Hematopoietic multipotent progenitor cell treated with erythropoietin and hydrocortisone succinate and interleukin-3 and kit ligand, for 6 days (in vitro differentiated cells): ENCODE measurements around the gene DBX1.
"Not testable (repeated sequence)": the region's sequence is repeated elsewhere in the genome, so short reads cannot be mapped to it uniquely, and the experiment has no call there.

ENCODE experiments used
- DNase-seq: peaks from one replicate; pipeline ENCODE4 v3.0.0-alpha.2; 2015

Gene DBX1

DNA sequence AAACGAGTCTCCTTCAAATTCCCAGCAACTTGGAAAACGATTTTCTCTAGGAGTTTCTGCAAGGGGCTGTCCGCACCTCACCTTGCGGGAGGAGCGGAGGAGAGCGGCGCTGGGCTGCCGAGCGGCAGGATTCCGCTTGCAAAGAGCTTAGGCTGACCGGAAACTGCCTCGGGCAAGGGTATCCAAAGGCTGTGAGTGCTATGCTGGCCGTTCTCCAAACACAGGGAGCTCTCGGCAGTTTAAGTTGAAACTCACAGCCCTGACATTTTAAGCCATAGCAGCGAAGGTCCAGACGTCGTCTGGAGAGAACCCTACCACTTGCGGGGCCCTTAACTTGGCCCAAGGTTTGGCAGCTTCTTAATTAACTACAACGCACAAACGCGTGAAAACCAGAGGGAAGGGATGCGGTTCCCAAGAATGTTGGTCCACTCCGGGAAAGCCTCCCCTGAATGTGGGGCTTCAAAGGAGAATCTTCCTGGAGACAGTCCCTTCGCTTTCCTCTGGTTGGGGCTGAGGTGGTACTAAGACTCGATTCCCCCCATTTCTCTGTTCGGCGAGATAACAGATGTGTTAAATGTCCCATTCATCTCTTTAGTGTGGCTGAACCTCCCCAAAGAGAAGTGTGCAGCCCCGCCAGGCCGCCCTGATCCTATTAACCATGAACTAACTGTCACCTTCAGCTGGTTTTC lies 1.1 kb upstream of the DBX1 start:
- no peak for DNase-seq

DNA sequence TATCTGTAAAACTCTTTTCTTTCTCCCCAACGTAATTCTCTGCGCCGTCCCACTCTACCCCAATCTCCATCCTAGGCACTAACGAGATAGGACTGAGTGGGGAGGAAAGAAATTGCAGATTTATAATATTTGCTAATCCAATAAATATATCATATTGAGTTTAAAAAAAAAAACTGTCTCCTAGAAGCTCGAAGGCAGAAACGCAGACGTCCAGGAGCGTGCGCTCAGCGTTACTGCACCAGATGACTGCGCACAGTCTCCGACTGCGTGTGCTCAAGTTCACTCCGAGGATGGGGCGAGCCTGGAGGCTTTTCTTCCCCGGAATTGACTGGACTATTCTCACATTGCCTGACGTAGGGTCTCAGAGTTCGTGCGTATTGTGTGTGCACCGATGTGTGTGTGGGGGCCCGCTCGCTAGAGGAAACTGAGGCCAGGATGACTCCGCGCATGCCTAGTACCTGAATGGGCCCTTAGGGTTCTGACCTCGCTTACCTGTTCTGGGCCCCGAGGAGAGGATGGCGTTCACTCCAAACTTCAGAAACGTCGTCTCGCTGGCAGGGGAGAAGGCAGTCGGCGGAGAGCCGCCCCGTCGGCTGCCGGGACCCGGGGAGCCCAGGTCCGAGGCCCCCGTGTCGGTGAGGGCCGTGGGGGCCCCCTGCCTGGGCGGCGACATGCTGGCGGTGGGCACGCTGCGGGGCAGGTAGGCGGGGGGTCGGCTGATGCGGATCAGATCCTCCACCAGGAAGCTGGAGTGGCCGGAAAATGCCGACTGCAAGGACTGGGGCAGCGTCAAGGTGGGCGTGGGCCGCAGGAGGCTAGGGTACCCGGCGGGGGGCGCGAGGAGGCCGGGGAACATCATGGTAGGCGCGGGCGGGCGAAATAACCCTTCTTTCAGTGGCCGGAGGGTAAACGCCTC lies 551 bp downstream of the DBX1 start:
- DNase-seq = no peak

DNA sequence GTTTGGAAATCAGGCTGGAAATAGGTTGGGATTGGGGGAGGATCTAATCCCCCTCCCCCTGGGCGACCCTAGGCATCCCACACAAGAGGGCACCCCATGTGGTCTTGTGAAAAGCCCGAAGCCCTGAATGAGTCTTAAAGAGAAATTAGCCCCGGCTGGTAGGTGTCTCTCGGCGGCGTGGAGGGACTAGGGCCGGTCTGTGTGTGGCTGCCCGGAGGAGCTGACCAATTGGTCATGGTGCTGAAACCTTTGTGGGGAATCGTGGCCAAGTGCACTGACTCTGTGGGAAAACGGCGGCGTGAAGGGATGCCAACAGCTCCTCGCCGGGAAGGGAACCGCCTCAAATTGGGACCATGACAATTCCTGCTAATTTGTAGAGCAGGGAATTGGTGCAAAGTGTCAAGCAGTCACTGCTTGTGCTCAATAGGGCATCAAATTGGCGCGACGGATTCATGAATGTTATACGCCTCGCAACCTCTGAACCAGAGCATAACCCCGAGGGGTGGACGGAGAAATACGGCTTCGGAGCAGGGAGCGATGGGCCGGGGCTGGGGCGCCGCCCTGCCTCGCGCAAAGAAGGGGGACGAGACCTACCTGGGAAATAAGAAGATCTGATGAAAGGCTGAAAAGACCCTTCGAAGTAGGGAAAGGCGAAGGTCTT lies 1.5 kb downstream of the DBX1 start:
- peak; percentile 74 for DNase-seq

GRCh38 chr11:20157728-20158127 lies 2.5 kb downstream of the DBX1 start:
- DNase-seq = no peak

GRCh38 chr11:20156876-20157613 lies 3.2 kb downstream of the DBX1 start:
- DNase-seq = peak; percentile 21

GRCh38 chr11:20156280-20156875 lies 3.9 kb downstream of the DBX1 start:
- DNase-seq = no peak

DNA sequence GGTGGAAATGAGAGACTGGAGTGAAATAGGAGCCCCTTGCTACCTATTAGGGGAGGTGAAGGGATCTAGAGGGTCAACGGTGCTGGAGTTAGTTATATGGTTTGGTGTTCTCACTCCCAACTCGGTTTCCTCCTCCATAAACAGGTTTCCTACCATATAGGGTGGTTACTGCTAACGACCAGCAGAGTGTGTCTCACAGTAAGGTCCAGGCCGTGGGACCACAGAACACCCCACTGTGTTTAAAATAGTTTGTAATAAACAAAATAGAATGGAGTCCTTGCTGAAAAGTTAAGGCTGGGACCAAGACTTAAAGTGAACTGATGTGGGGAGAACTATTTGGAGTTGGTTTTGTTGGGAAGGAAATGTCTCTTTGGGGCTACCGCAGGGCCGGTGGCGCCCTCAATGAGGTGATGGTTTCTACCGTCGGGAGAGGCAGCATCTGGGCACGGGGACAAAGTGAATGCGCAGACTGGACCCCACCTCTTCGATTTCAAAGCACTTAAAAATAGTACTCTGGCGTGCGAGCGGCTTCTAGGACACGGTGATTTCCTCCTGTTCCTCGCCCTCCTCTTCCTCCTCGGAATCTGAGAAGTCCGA lies 4.5 kb downstream of the DBX1 start:
- DNase-seq = no peak

GRCh38 chr11:20154381-20154780 lies 5.9 kb downstream of the DBX1 start:
- no peak for DNase-seq

- no peak for DNase-seq
Observed at GRCh38 chr11:20138707-20139106, 21.6 kb downstream of the DBX1 start.

- DNase-seq = no peak
Observed at GRCh38 chr11:20137637-20138036, 22.6 kb downstream of the DBX1 start.

GRCh38 chr11:20134991-20135736 lies 25.1 kb downstream of the DBX1 start:
- DNase-seq = no peak

- no peak for DNase-seq
Observed at GRCh38 chr11:20132667-20133039, 27.6 kb downstream of the DBX1 start.

DNA sequence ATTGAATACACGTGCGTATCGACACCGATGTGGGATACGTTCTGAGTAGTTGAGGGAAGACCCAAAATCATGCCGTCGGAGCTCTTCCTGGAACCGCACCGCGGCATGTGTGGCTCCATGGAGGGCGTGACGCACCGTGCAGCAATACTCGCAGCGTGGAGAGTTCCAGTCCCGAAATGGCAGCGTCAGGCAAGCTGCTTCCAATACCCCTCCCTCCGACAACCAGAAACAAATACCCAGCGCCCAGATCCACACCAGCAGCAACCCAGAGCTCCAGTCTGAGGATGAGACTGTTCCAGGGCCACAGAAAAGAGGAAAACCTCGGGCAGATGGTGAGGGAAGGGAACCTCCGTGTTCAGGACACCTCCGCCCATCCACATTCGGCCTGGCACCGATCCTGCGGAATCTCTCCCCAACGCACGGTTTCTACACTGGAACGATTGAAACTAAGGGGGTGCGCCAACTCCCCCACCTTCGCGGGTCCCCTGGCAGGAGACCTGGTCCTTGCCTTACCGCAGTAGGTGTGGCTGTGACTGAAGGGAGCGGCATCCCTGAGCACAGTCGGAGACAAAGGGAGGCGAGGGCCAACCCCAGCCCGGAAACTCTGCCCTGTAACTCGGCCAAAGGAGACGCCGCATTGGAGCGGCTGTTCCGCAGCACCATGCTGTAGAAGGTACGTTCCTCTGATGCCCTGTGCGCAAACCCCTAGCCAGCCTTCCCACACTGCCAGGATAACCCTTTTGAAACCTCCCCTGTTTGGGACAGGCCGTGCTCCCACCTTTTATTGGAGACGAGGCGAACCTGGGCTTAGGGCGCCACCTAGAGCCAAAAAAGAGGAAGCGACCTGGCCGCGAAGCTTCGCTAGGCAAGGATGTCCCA lies 28.2 kb downstream of the DBX1 start:
- peak; percentile 67 for DNase-seq

DNA sequence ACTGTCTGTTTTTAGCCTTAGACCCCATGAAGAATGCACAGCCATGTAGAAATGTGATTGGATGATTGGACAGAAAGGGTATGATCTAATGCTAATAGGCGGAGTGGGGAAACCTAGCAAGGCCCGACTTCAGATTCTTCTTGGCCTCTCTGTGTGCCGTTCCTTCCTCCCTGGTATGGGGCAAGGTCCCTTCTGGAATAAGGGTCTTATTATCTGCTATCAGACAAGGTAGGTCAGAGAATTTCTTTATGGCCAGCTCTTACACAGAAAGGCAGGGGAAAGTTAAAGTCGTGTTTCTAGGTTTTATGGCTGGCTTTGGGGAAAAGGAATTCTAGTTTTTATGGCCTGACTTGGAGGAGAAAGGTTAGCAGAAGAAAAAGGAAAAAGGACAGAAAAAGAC lies 30.6 kb downstream of the DBX1 start:
- DNase-seq = no peak

GRCh38 chr11:20128528-20128825 lies 31.8 kb downstream of the DBX1 start:
- not testable (repeated sequence) for DNase-seq

- peak; percentile 87 for DNase-seq
Observed at GRCh38 chr11:20127671-20128527, 32.4 kb downstream of the DBX1 start.

- no peak for DNase-seq
Observed at GRCh38 chr11:20126724-20127123, 33.6 kb downstream of the DBX1 start.

DNA sequence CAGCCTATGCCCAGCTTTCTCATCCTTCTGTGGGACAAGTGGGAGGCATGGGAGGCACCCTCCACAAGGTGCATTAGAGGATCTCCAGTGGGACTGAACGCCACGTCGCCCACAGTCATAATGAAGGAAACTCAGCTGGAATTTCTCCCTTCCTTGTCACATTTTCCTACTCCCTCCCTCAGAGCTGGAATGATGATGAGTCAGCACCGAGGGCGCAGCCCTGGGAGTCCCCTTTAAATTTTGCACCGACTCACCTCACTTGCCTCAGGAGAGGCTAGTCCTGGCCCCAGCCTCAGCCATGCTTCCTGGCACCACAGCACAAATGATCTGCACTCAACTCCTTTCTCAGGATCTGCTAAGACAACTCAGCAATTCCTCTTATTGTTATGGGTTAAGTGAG lies 34.3 kb downstream of the DBX1 start:
- no peak for DNase-seq

DNA sequence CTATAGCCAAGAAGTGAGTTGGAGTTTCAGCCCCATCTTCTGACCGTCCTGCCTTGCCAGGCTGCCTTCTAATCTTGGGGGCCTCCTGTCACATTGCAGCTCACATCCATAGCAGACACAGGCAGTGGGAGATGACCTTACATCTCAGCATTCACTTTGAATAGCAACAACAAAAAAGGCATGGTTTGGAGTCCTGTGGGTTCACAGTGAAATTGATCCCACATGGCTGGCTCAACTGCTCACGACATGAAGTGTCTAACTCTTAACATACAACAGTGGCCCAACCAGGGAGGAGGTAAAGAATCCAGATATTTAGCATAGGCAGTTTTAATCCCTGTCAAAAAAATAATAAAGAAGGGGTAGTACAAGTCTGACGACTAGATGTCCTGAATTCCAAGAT lies 38.1 kb downstream of the DBX1 start:
- DNase-seq = no peak
